ENCODE results near the gene FMO5.

The FMO5 gene

GRCh38 chr1:147223740-147224615 is 1.2 kb downstream of the FMO5 start:
- no peak for DNase-seq (ENCODE audit: extremely low spot score)
- ChIA-PET CTCF (no interaction called here), POLR2A (interaction anchor here (0.8 kb wide), 1 partner anchor 139 kb away, joined by 3 read pairs; no protein-coding TSS in a partner anchor)
- TF ChIP-seq CTBP1 (IDR thresholded peaks at IDR 0.05; ENCODE audit: borderline replicate concordance) (no peak), SP1 (IDR thresholded peaks at IDR 0.05) (no peak), L3MBTL2 (conservative IDR thresholded peaks at IDR 0.05) (no peak), ELF4 (IDR thresholded peaks at IDR 0.05) (no peak), BHLHE40 (IDR thresholded peaks at IDR 0.05; ENCODE audit: borderline replicate concordance) (no peak), PKNOX1 (IDR thresholded peaks at IDR 0.05) (no peak), SUZ12 (IDR thresholded peaks at IDR 0.05) (no peak), FOXA1 (IDR thresholded peaks at IDR 0.05) (no peak), ARNT (IDR thresholded peaks at IDR 0.05) (no peak), TARDBP (IDR thresholded peaks at IDR 0.05) (no peak)

GRCh38 chr1:147218606-147219005 is 6.5 kb downstream of the FMO5 start:
- DNase-seq (ENCODE audit: extremely low spot score), result no peak
- POLR2A ChIA-PET, result no interaction called here
- CTCF ChIA-PET, result no interaction called here
- no peak for TF ChIP-seq CTBP1 (IDR thresholded peaks at IDR 0.05; ENCODE audit: borderline replicate concordance)
- TF ChIP-seq ZNF384 (IDR thresholded peaks at IDR 0.05), result no peak
- TF ChIP-seq L3MBTL2 (conservative IDR thresholded peaks at IDR 0.05), result no peak
- TF ChIP-seq TARDBP (IDR thresholded peaks at IDR 0.05), result no peak
- TF ChIP-seq PKNOX1 (IDR thresholded peaks at IDR 0.05), result no peak
- TF ChIP-seq BHLHE40 (IDR thresholded peaks at IDR 0.05; ENCODE audit: borderline replicate concordance), result no peak
- no peak for TF ChIP-seq FOXA1 (IDR thresholded peaks at IDR 0.05)

GRCh38 chr1:147217141-147217540 is 8.0 kb downstream of the FMO5 start:
- ChIA-PET CTCF (no interaction called here), POLR2A (no interaction called here)
- no peak for DNase-seq (ENCODE audit: extremely low spot score)
- no peak for TF ChIP-seq FOXM1 (IDR thresholded peaks at IDR 0.05; ENCODE audit: borderline replicate concordance)
- TF ChIP-seq FOXA1 (IDR thresholded peaks at IDR 0.05), result no peak
- TF ChIP-seq PKNOX1 (IDR thresholded peaks at IDR 0.05), result no peak
- no peak for TF ChIP-seq NFRKB (IDR thresholded peaks at IDR 0.05)
- no peak for TF ChIP-seq FOXK2 (IDR thresholded peaks at IDR 0.05)
- no peak for TF ChIP-seq BHLHE40 (IDR thresholded peaks at IDR 0.05; ENCODE audit: borderline replicate concordance)
- no peak for TF ChIP-seq HDGF (IDR thresholded peaks at IDR 0.05; ENCODE audit: borderline replicate concordance)
- TF ChIP-seq L3MBTL2 (conservative IDR thresholded peaks at IDR 0.05), result no peak

GRCh38 chr1:147216124-147216523 is 9.0 kb downstream of the FMO5 start:
- no peak for TF ChIP-seq HDGF (IDR thresholded peaks at IDR 0.05; ENCODE audit: borderline replicate concordance)
- TF ChIP-seq TARDBP (IDR thresholded peaks at IDR 0.05), result no peak
- no peak for TF ChIP-seq ELF4 (IDR thresholded peaks at IDR 0.05)
- DNase-seq (ENCODE audit: extremely low spot score), result no peak
- POLR2A ChIA-PET, result no interaction called here
- CTCF ChIA-PET, result no interaction called here

- TF ChIP-seq LEF1 (IDR thresholded peaks at IDR 0.05; ENCODE audit: borderline replicate concordance), result no peak
- ChIA-PET POLR2A (no interaction called here), CTCF (no interaction called here)
- DNase-seq (ENCODE audit: extremely low spot score), result no peak
Observed at GRCh38 chr1:147215540-147215916, 9.6 kb downstream of the FMO5 start.

GRCh38 chr1:147214842-147215539 is 10.1 kb downstream of the FMO5 start:
- DNase-seq (ENCODE audit: extremely low spot score), result no peak
- ChIA-PET POLR2A (no interaction called here), CTCF (no interaction called here)
- TF ChIP-seq PKNOX1 (IDR thresholded peaks at IDR 0.05) (0 out of 2 replicates have a peak, but pooled peaks have one; percentile 5), HDGF (IDR thresholded peaks at IDR 0.05; ENCODE audit: borderline replicate concordance) (no peak)

GRCh38 chr1:147214325-147214724 is 10.8 kb downstream of the FMO5 start:
- no peak for TF ChIP-seq CTBP1 (IDR thresholded peaks at IDR 0.05; ENCODE audit: borderline replicate concordance)
- ChIA-PET POLR2A (no interaction called here), CTCF (no interaction called here)
- no peak for DNase-seq (ENCODE audit: extremely low spot score)

All from HEK293T (cell line).